ENCODE results near the gene KDM6A. TPM values are rescaled to one million over a fixed set of nuclear protein-coding genes. Genes with fewer than 3 reads are reported as not detected.

The KDM6A gene
- total and polyA plus RNA-seq, 9 of the 15 experiments (the other 6 are each of a cell fraction or from before 2014, with no cell fraction given), result 8.4 to 34.3 (median 22.9) TPM

GRCh38 chrX:44997888-44998287 is 124.9 kb downstream of the KDM6A start:
- peaks cover 54% of the 10 kb centered on the region for H3K79me2 ChIP-seq (ENCODE audit: control insufficient read depth, insufficient read depth, low read length)
- no peak for TF ChIP-seq PHF21A (IDR thresholded peaks at IDR 0.05; ENCODE audit: borderline replicate concordance, low read depth)
- TF ChIP-seq ZNF780A (CRISPR knock-in tag; IDR thresholded peaks at IDR 0.05), result no peak
- TF ChIP-seq EZH2 (IDR thresholded peaks at IDR 0.05; ENCODE audit: borderline replicate concordance, low read depth, low read length), result no peak
- no peak for TF ChIP-seq ZNF699 (CRISPR knock-in tag; IDR thresholded peaks at IDR 0.05; ENCODE audit: insufficient replicate concordance)
- TF ChIP-seq ATF6 (CRISPR knock-in tag; IDR thresholded peaks at IDR 0.05), result no peak
- TF ChIP-seq SMARCA5 (IDR thresholded peaks at IDR 0.05), result no peak
- no peak for TF ChIP-seq NR2C2 (CRISPR knock-in tag; IDR thresholded peaks at IDR 0.05)
- no peak for TF ChIP-seq NR2C2 (tag; IDR thresholded peaks at IDR 0.05)
- no peak for TF ChIP-seq KDM5B (IDR thresholded peaks at IDR 0.05; ENCODE audit: insufficient replicate concordance, low read depth, low read length)
- no peak for TF ChIP-seq ZNF655 (CRISPR knock-in tag; IDR thresholded peaks at IDR 0.05)
- TF ChIP-seq BRCA1 (IDR thresholded peaks at IDR 0.05), result no peak
- no peak for TF ChIP-seq BRCA1 (CRISPR knock-in tag; IDR thresholded peaks at IDR 0.05)
- no peak for FAIRE-seq
- H3K9me3 ChIP-seq (replicated peaks; ENCODE audit: control insufficient read depth, insufficient read depth, low read depth, low read length), result no peaks in the 10 kb centered on the region
- no peak for ATAC-seq
- H3K9me1 ChIP-seq (ENCODE audit: control insufficient read depth, insufficient read depth, low read length), result peaks cover 2% of the 10 kb centered on the region
- H3K27ac ChIP-seq (ENCODE audit: extremely low read depth, low read depth, low read length), result no peak overlapping the region
- ChIA-PET POLR2A (no interaction called here), CTCF (ENCODE audit: low intra/inter-chr PET ratio) (no interaction called here)
- no peak overlapping the region for H3K9ac ChIP-seq (ENCODE audit: insufficient read depth in 1 of 2, low read depth in 2 of 2, low read length in 2 of 2)
- H2AFZ ChIP-seq (ENCODE audit: low read depth, low read length), result no peak overlapping the region
- intact Hi-C loops (cut with micrococcal nuclease), result no loop called here
- no peaks in the 10 kb centered on the region; the same call in 1 of the 2 replicates for H4K20me1 ChIP-seq (replicated peaks; ENCODE audit: control insufficient read depth, insufficient read depth, low read length)
- 88% methylated on average over 1 of the region's 1 CpG for WGBS (ENCODE audit: insufficient coverage, low coverage, missing lambda C conversion rate)
- 0 out of 3 replicates have a peak, but pooled peaks cover 4% of the 10 kb centered on the region for H3K36me3 ChIP-seq (ENCODE audit: control insufficient read depth, insufficient read depth, low read length)
- no peak for DNase-seq (ENCODE audit: extremely low read depth in 1 of 4, low spot score in 3 of 4)
- in situ Hi-C loops (cut with MboI), result no loop called here
- peaks cover 5 to 8% of the 10 kb centered on the region in 2 experiments; a peak in 4 of 5 replicates for H3K4me1 ChIP-seq (replicated peaks in 1 of 2; ENCODE audit: control insufficient read depth in 2 of 2, insufficient read depth in 2 of 2, low read length in 2 of 2)
- no peaks in the 10 kb centered on the region for H3K27me3 ChIP-seq (ENCODE audit: control insufficient read depth in 2 of 2, insufficient read depth in 2 of 2, low read length in 2 of 2)
- BruUV-seq (replicated peaks), result no TSS peak
- H3K4me2 ChIP-seq (ENCODE audit: insufficient read depth, low read length), result no peak overlapping the region
- H3K4me3 ChIP-seq, result no peak overlapping the region
